EL (cell line): Measurements from ENCODE around the gene FNDC3B.

ENCODE experiments used
- DNase-seq: peaks from one replicate; pipeline ENCODE4 v3.0.0-alpha.2; 2016

Gene FNDC3B

GRCh38 chr3:172033396-172033795 lies 6.0 kb upstream of the FNDC3B start:
- DNase-seq = no peak

- peak; percentile 40 for DNase-seq
These were observed 4.3 kb upstream of the FNDC3B start for GRCh38 chr3:172034786-172035685.

- DNase-seq = no peak
These were observed 2.7 kb upstream of the FNDC3B start for GRCh38 chr3:172036541-172037215.

- peak; percentile 29 for DNase-seq
These were observed 461 bp upstream of the FNDC3B start for GRCh38 chr3:172038798-172039435.

GRCh38 chr3:172040078-172040980 lies 951 bp downstream of the FNDC3B start:
- peak; percentile 83 for DNase-seq

GRCh38 chr3:172040981-172041963 lies 1.9 kb downstream of the FNDC3B start:
- DNase-seq = peak; percentile 72

GRCh38 chr3:172042136-172042662 lies 2.8 kb downstream of the FNDC3B start:
- DNase-seq = peak; percentile 39

GRCh38 chr3:172042663-172043179 lies 3.3 kb downstream of the FNDC3B start:
- peak; percentile 38 for DNase-seq

GRCh38 chr3:172043233-172043632 lies 3.9 kb downstream of the FNDC3B start:
- no peak for DNase-seq

GRCh38 chr3:172043766-172044165 lies 4.4 kb downstream of the FNDC3B start:
- no peak for DNase-seq

GRCh38 chr3:172044833-172045585 lies 5.6 kb downstream of the FNDC3B start:
- no peak for DNase-seq

- DNase-seq = no peak
These were observed 7.0 kb downstream of the FNDC3B start for GRCh38 chr3:172046268-172046915.

GRCh38 chr3:172047567-172048115 lies 8.3 kb downstream of the FNDC3B start:
- no peak for DNase-seq

GRCh38 chr3:172048599-172048998 lies 9.2 kb downstream of the FNDC3B start:
- DNase-seq = no peak

GRCh38 chr3:172051310-172051956 lies 12.1 kb downstream of the FNDC3B start:
- DNase-seq = no peak

GRCh38 chr3:172051957-172052354 lies 12.6 kb downstream of the FNDC3B start:
- DNase-seq = no peak

GRCh38 chr3:172052405-172052804 lies 13.0 kb downstream of the FNDC3B start:
- no peak for DNase-seq

- DNase-seq = no peak
These were observed 14.9 kb downstream of the FNDC3B start for GRCh38 chr3:172054115-172054764.
